Stimulated activated CD4-positive, alpha-beta T cell treated with anti-CD3 and anti-CD28 coated beads, Interleukin-2, amount 100 ng/mL, for 48 hours (primary cell): ENCODE measurements around the gene ABCA4.

Experiments used
- DNase-seq, 2 donors: peaks; one replicate each; pipeline ENCODE4 v3.0.0-alpha.2; 2020

Gene ABCA4

GRCh38 chr1:94104127-94104684 is 16.7 kb downstream of the ABCA4 start:
- no peak for DNase-seq

- no peak for DNase-seq
These were observed 17.3 kb downstream of the ABCA4 start for GRCh38 chr1:94103608-94104007.

GRCh38 chr1:94101613-94102525 is 19.1 kb downstream of the ABCA4 start:
- DNase-seq: no peak

- no peak for DNase-seq
These were observed 19.9 kb downstream of the ABCA4 start for GRCh38 chr1:94100785-94101612.

- no peak for DNase-seq
These were observed 20.7 kb downstream of the ABCA4 start for GRCh38 chr1:94100129-94100784.

- DNase-seq: no peak
These were observed 21.6 kb downstream of the ABCA4 start for GRCh38 chr1:94099303-94099702.

- DNase-seq: no peak
These were observed 22.3 kb downstream of the ABCA4 start for GRCh38 chr1:94098585-94099111.

GRCh38 chr1:94096797-94097549 is 24.0 kb downstream of the ABCA4 start:
- DNase-seq: no peak

- no peak for DNase-seq
These were observed 25.0 kb downstream of the ABCA4 start for GRCh38 chr1:94095744-94096469.

- DNase-seq: no peak
These were observed 25.8 kb downstream of the ABCA4 start for GRCh38 chr1:94095112-94095637.

- DNase-seq: no peak
These were observed 26.4 kb downstream of the ABCA4 start for GRCh38 chr1:94094469-94095111.

- no peak for DNase-seq
These were observed 27.0 kb downstream of the ABCA4 start for GRCh38 chr1:94093996-94094395.

GRCh38 chr1:94093396-94093795 is 27.6 kb downstream of the ABCA4 start:
- DNase-seq: no peak

GRCh38 chr1:94092210-94092613 is 28.7 kb downstream of the ABCA4 start:
- no peak for DNase-seq

GRCh38 chr1:94090761-94091160 is 30.2 kb downstream of the ABCA4 start:
- no peak for DNase-seq

GRCh38 chr1:94087193-94087592 is 33.8 kb downstream of the ABCA4 start:
- DNase-seq: no peak

- no peak for DNase-seq
These were observed 36.4 kb downstream of the ABCA4 start for GRCh38 chr1:94084547-94084946.

- no peak for DNase-seq
These were observed 36.9 kb downstream of the ABCA4 start for GRCh38 chr1:94084085-94084484.

- DNase-seq: no peak
These were observed 37.3 kb downstream of the ABCA4 start for GRCh38 chr1:94083681-94084080.

GRCh38 chr1:94081566-94082344 is 39.2 kb downstream of the ABCA4 start:
- no peak for DNase-seq
